GM21529 (cell line): ENCODE data around the gene KLHL26.

ENCODE experiments used
- ATAC-seq: cut with Tn5 transposase; IDR thresholded peaks from one replicate; pipeline ENCODE4 v1.9.1; 2021; ENCODE audit not compliant: unreplicated experiment

The KLHL26 gene

DNA sequence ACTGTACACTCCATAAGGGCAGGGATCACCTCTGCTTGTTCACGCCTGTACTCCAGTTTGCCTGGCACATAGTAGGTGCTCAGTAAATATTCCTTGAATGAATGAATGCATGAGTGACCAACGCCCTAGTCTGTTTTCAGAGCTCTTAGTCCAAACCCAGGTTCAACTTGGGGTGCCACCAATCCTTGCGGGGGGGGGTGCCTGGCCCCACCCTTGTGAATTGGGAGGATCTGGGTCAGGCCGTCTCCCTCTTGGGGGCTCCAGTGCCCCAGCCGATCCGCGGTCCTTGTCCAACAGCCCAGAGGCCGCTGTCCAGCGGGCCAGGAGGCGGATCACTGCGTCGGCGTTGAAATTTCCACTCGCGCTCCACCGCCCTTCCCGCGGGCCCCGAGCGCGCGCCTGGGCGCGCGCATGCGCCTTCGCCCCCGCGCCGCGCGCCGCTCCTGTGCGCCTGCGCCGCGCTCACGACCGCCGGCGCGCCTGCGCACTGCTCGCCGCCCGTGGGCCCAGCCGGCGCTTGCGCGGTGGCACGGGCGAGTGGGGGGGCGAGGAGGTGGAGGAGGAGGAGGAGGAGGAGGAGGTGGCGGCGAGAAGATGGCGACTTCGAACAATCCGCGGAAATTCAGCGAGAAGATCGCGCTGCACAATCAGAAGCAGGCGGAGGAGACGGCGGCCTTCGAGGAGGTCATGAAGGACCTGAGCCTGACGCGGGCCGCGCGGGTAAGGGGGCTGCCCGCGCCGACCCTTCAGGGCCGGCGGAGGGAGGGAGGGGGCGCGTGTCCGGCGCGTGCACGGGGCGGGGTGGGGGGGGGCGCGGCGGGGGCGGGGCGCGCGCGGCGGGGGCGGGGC, 46.5 kb downstream of the KLHL26 start, which contains the start of gene CRTC1:
TSS of gene CRTC1 (plus strand) at position 572 of the 849 bp plus-strand sequence. CDS start at position 595, 23 bp downstream.
- peak; percentile 71 for ATAC-seq

GRCh38 chr19:18683958-18684641, 47.3 kb downstream of the KLHL26 start:
- peak; percentile 18 for ATAC-seq

GRCh38 chr19:18684642-18684993, 47.8 kb downstream of the KLHL26 start:
- no peak for ATAC-seq

DNA sequence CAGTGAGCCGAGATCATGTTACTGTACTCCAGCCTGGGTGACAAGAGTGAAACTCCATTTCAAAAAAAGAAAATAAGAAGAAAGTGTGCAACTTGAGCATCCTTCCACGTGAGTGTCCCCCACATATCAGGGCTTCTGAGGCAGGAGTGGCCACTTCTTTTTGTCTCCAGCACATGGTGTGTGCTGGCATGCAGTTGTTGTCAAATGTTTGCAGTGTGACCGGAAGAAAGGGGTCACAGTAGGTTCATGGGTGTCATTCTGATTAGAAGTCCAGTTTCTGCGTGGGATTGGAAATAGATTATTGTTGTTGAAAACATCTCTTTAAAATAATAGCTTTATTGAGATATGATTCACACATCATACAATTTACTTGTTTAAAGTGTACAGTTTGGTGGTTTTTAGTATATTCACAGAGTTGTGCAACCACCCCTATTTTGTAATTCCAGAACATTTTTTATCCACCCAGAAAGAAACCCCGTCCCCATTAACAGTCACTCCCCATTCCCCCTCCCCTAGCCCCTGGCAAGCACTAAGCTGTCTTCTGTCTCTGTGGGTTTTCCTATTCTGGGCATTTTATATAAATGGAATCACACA, 48.9 kb downstream of the KLHL26 start:
- no peak for ATAC-seq

GRCh38 chr19:18687740-18688465, 51.1 kb downstream of the KLHL26 start:
- no peak for ATAC-seq

DNA sequence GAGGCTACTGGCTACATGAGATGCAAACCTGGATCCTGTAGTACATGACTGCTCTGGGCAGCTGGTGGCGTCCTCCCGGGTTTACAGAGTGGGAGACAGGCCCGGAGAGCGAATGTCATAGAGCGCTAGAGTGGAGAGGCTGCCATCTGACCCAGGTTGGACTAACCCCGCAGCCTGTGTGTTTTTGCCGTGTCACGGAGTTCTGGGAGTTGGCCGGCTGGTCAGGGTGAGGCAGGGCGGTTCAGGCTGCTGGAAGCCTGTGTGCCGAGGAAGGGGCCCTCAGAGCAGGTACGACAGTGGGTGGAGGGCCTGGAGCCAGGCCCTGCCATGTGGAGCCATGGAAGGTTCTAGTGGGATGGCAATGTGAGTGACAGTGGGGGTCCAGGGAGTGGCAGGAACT, 59.2 kb downstream of the KLHL26 start:
- no peak for ATAC-seq

GRCh38 chr19:18697680-18698079, 60.9 kb downstream of the KLHL26 start:
- ATAC-seq = no peak

- ATAC-seq = no peak
Observed at GRCh38 chr19:18698321-18699167, 61.7 kb downstream of the KLHL26 start.

DNA sequence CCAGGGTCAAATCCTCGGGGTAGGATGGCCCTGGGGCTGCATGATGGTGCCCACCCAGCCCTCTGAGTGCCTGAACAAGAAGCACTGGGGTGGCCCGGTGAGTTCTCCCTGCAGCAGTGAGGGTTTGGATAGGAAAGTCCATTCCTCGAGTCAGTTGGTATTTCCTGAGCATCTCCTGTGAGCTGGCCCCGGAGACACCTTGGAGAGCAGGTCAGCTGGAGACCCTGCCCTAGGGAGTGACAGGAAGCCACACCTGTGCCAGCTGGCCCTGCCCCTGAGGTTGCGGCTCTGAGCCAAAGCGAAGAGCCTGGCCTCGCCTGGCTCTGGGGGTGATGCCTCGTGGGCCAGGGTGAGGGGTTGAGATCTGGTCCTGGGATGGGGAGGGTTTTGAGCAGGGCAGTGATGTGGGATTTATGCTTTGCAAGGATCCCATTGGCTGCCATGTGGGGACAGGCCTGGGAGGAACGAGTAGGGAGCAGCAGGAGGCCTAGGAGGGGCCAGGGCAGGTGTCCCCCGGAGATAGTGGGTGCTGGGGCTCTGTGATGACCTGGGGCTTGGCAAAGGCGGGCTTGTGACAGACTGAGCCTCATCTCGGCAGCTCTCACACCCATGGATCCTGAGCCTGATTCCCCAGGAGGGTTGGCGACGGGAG, 62.7 kb downstream of the KLHL26 start:
- ATAC-seq = no peak

DNA sequence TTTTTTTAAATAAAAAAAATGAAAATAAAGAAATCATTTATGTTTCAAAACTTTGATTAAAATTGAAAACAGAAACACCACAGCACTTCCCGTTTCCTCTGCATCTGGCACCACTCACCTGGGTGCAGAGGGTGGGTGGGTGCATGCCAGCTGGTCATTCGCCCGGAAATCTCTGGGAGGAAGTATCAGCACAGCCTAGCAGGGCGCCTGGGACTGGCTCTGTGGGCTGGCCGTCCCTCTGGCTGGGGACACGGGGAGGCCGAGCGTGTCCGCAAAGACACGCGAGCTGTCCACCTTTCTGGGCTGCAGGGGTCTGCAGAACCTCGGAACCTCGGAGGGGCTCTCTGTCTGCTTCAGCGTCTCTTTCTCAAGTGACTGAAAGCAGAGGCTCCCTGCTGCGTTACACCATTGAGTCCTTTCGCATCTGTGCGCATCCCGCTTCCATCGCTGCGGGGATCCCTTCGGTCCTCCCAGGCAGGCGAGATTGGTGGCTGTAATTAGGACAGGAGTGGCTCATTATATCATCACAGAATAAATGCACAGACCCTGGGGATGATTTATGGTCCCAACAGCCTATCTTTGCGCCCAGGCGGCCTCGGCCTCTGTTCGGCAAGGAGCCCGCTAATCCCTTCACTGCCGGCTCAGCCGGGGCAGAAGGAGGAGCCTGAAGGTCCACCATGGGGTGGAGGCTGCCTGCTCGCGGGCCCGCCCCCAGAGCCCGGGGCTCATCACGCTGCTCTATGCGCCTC, 63.8 kb downstream of the KLHL26 start:
- ATAC-seq = peak; percentile 65

DNA sequence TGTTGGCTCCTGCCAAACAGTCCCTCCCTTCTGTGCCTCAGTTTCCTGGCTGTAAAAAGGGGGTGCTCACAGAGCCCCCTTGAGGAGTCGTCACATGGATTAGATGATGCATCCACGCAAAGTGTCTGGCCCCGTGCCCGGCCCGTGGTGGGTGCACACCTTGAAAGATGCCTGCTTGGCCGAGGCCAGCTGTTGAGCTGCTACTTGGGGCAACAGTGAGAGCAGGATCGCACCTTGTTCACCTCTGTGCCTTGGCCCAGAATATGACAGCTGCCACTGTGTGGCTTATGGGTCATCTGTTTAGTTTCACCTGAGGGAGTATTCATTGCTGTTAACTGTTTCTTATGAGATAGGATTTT, 64.4 kb downstream of the KLHL26 start:
- ATAC-seq = no peak

DNA sequence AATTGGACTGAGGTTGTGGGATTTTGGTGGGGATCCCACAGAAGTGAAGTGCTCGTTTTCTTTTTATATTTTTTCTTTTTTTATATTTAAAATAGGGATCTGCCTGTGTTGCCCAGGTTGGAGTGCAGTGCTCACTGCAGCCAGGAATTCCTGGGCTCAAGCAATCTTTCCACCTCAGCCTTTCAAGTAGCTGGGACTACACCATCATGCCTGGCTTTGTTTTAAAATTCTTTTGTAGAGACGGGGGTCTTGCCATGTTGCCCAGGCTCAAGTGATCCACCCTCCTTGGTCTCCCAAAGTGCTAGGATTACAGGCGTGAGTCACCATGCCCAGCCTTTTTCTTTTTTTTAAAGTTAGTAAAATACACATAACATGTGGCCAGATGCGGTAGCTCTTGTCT, 67.2 kb downstream of the KLHL26 start:
- no peak for ATAC-seq

DNA sequence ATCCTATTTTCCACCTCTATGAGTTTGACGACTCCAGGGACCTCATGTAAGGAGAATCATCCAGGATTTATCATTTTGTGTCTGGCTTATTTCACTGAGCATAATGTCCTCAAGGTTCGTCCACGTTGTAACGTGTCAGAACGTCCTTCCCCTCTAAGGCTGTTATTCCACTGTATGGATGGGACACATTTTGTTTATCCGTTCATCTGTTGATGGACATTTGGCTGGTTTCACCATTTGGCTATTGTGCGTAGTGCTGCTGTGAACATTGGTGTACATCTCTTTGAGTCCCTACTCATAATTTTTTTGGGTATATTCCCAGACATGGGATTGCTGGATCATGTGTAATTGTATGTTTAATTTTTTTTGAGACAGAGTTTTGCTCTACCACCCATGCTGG, 68.1 kb downstream of the KLHL26 start:
- ATAC-seq = no peak

GRCh38 chr19:18708452-18709231, 71.8 kb downstream of the KLHL26 start:
- ATAC-seq = no peak

DNA sequence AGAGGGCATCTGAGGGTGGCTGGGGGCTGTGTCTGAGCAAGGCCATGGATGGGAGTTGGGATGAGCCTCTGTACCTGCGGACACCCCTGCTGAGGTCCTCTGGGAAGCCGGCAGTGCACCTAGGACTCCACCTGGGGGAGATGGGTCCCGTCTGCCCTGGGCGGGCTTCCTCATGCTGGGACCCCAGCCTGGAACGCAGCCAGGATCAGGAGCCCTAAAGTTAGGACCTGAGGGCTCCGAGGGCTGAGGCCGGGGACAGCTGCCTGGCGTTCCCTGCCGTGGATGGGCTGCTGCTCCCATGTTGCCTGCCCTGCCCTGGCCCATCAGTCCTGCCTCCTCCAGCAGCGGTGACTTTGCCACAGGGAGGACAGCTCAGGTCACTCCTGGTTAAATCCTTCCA, 72.7 kb downstream of the KLHL26 start:
- no peak for ATAC-seq

DNA sequence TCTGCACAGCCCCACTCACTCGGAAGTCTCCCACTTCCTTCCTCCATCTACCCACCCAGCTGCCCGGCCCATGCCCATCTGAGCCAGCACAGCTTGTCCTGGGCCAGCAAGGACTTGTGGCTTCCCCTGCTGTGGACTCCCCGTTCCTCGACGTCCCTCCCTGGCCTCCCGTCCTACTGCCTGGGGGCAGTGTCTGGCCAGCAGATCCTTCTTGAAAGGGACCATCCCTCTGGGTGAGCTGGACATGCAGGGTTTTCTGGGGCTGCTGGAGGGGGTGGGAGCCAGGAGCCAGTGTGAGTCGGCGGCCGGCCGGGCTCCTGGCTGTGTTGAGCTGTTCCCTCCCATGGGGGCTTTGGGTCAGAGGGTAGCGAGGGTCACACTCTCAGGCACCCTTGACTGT, 73.4 kb downstream of the KLHL26 start:
- ATAC-seq = no peak

DNA sequence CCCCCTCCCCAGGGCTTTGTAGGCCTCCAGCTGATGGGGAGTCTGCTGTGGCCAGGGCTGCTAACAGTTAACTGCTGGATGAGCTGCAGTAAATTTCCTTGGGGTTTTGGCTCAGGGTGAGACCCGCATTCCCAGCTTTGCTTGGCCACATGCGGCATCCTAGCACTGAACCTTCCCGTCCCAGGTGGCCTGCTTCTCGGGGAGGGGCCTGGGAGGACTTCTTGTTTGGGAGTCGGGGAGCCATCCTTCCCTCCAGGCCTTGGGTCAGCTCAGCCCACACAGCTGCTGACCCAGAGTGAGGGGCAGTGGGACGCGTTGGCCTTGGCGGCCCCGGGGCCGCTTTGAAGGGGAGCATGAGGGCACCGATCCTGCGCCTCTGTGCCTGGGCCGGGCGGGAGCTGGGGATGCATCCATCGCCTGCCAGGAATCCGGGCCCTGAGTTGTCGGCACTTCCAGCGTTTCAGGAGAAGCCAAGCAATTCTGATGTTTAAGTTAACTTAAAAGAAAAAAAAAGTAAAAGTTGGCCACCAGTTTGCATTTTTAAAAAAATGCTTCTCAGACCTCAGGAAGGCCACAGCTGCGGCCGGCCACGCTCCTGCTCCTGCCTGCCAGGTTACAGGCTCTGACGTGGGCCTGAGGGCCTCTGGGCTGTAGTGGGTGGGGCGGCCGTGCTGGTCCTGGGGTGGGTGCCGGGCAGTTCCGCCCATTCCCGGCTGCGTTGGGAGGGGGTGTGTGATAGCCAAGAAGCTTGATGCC, 74.3 kb downstream of the KLHL26 start:
- no peak for ATAC-seq

GRCh38 chr19:18711893-18712292, 75.1 kb downstream of the KLHL26 start:
- ATAC-seq = no peak
